Upper lobe of left lung (tissue), 4 donors: ENCODE data around the gene PCDHGC3.

Source experiments
- EP300 ChIP-seq, 4 donors: sonication (generic); formaldehyde crosslinking; IDR thresholded peaks; one replicate each; pipeline ENCODE4 v1.5.1; 2017; ENCODE audit warnings: antibody characterized with exemption in 4 of 4, control low read depth in 2 of 4
- POLR2A ChIP-seq, 4 donors: fragments of 450-650 bp; IDR thresholded peaks; one replicate each; pipeline ENCODE4 v1.5.1; 2016 to 2017; ENCODE audit warnings: antibody characterized with exemption in 4 of 4, mild to moderate bottlenecking in 2 of 4
- TF ChIP-seq, protein P1 (sequence below), 6 experiments: fragments of 450-650 bp in 4 of 6; fragments of 200-600 bp in 2 of 6; sonication (generic) in 2 of 6; IDR thresholded peaks; one replicate each; pipeline ENCODE4 v1.5.1; 2016 to 2019; ENCODE audit warnings: antibody characterized with exemption in 6 of 6

- TF ChIP-seq, protein P1, sequence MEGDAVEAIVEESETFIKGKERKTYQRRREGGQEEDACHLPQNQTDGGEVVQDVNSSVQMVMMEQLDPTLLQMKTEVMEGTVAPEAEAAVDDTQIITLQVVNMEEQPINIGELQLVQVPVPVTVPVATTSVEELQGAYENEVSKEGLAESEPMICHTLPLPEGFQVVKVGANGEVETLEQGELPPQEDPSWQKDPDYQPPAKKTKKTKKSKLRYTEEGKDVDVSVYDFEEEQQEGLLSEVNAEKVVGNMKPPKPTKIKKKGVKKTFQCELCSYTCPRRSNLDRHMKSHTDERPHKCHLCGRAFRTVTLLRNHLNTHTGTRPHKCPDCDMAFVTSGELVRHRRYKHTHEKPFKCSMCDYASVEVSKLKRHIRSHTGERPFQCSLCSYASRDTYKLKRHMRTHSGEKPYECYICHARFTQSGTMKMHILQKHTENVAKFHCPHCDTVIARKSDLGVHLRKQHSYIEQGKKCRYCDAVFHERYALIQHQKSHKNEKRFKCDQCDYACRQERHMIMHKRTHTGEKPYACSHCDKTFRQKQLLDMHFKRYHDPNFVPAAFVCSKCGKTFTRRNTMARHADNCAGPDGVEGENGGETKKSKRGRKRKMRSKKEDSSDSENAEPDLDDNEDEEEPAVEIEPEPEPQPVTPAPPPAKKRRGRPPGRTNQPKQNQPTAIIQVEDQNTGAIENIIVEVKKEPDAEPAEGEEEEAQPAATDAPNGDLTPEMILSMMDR (IDR thresholded peaks at IDR 0.05): no peak
- no peak for TF ChIP-seq POLR2A (IDR thresholded peaks at IDR 0.05)
- no peak for TF ChIP-seq EP300 (IDR thresholded peaks at IDR 0.05)
These were observed 14.5 kb downstream of the PCDHGC3 start for GRCh38 chr5:141490271-141490670.
